Measurements from ENCODE around the gene CSRNP3.

CSRNP3 gene

GRCh38 chr2:165697748-165698443 lies 228.4 kb downstream of the CSRNP3 start:
- DNase-seq: no peak

- peak; percentile 30 for DNase-seq
Observed at GRCh38 chr2:165698444-165698884, 229.0 kb downstream of the CSRNP3 start.

GRCh38 chr2:165699946-165700345 lies 230.4 kb downstream of the CSRNP3 start:
- DNase-seq: no peak

GRCh38 chr2:165700531-165700930 lies 231.0 kb downstream of the CSRNP3 start:
- DNase-seq: no peak

GRCh38 chr2:165701147-165701546 lies 231.6 kb downstream of the CSRNP3 start:
- no peak for DNase-seq

- no peak for DNase-seq
Observed at GRCh38 chr2:165706960-165707487, 237.5 kb downstream of the CSRNP3 start.

- DNase-seq: no peak
Observed at GRCh38 chr2:165716091-165716490, 246.6 kb downstream of the CSRNP3 start.

- DNase-seq: no peak
Observed at GRCh38 chr2:165718610-165719210, 249.2 kb downstream of the CSRNP3 start.

GRCh38 chr2:165720511-165720910 lies 251.0 kb downstream of the CSRNP3 start:
- DNase-seq: peak; percentile 28

GRCh38 chr2:165725421-165725820 lies 255.9 kb downstream of the CSRNP3 start:
- peak; percentile 62 for DNase-seq
